Liver (tissue), 9 donors: ENCODE results near the gene FARS2. TPM values are rescaled to one million over a fixed set of nuclear protein-coding genes. Genes with fewer than 3 reads are reported as not detected.

ENCODE experiments used
- DNase-seq: peaks from one replicate; pipeline ENCODE4 v3.0.0-alpha.2; 2017; ENCODE audit warnings: low spot score
- H3K27ac ChIP-seq, 2 donors: one replicate each; pipeline ENCODE4 v1.7.0; 2013; ENCODE audit warnings: inconsistent platforms in 2 of 2, low read length in 2 of 2, control low read depth in 1 of 2, low read depth in 1 of 2, mild to moderate bottlenecking in 1 of 2
- H3K27me3 ChIP-seq, 4 donors: one replicate each; pipeline versions ENCODE4 v1.6.1 to v1.7.0; 2013; ENCODE audit warnings: low read length in 3 of 4, inconsistent platforms in 1 of 4, mild to moderate bottlenecking in 1 of 4, moderate library complexity in 1 of 4; ENCODE audit not compliant: control insufficient read depth in 4 of 4, insufficient read depth in 4 of 4
- H3K36me3 ChIP-seq, 4 donors: one replicate each; pipeline versions ENCODE4 v1.6.1 to v1.7.0; 2013; ENCODE audit warnings: low read length in 3 of 4, mild to moderate bottlenecking in 3 of 4, low read depth in 1 of 4, moderate library complexity in 1 of 4; ENCODE audit not compliant: control insufficient read depth in 4 of 4, insufficient read depth in 3 of 4
- H3K4me1 ChIP-seq, 4 donors: one replicate each; pipeline versions ENCODE4 v1.6.1 to v1.7.0; 2013; ENCODE audit warnings: low read length in 3 of 4, mild to moderate bottlenecking in 3 of 4, moderate library complexity in 1 of 4; ENCODE audit not compliant: control insufficient read depth in 4 of 4, insufficient read depth in 4 of 4
- H3K4me3 ChIP-seq, 3 donors: one replicate each; pipeline versions ENCODE4 v1.6.1 to v1.7.0; 2013; ENCODE audit warnings: low read length in 3 of 3, control low read depth in 1 of 3, low read depth in 1 of 3, mild to moderate bottlenecking in 1 of 3
- H3K9ac ChIP-seq, 2 donors: one replicate each; pipeline ENCODE4 v1.7.0; 2013; ENCODE audit warnings: low read length in 2 of 2, mild to moderate bottlenecking in 2 of 2, moderate library complexity in 2 of 2, control low read depth in 1 of 2, low read depth in 1 of 2
- H3K9me3 ChIP-seq, 4 donors: one replicate each; pipeline versions ENCODE4 v1.6.1 to v1.7.0; 2013; ENCODE audit warnings: low read length in 3 of 4; ENCODE audit not compliant: control insufficient read depth in 4 of 4
- ATF3 ChIP-seq: IDR thresholded peaks from 2 replicates; pipeline ENCODE4 v1.6.1; 2016; ENCODE audit warnings: antibody characterized with exemption
- CTCF ChIP-seq: fragments of 150-350 bp; IDR thresholded peaks from 2 replicates; pipeline ENCODE4 v1.5.1; 2017; ENCODE audit warnings: improper control_type of control experiment, low read depth, low read length; ENCODE audit not compliant: missing input control
- EGR1 ChIP-seq, 2 donors: IDR thresholded peaks; 2 replicates each; pipeline ENCODE4 v1.6.1; 2016 to 2018; ENCODE audit warnings: antibody characterized with exemption in 2 of 2, low read depth in 2 of 2
- FOXA1 ChIP-seq: IDR thresholded peaks from 2 replicates; pipeline ENCODE4 v1.6.1; 2016; ENCODE audit warnings: antibody characterized with exemption
- FOXA2 ChIP-seq: IDR thresholded peaks from 2 replicates; pipeline ENCODE4 v1.6.1; 2016; ENCODE audit warnings: antibody characterized with exemption
- HNF4A ChIP-seq, 2 donors: conservative IDR thresholded peaks; 2 replicates each; pipeline ENCODE4 v1.6.1; 2016; ENCODE audit warnings: antibody characterized with exemption in 2 of 2, mild to moderate bottlenecking in 2 of 2
- MAX ChIP-seq: IDR thresholded peaks from 2 replicates; pipeline ENCODE4 v1.6.1; 2016; ENCODE audit warnings: antibody characterized with exemption
- NR2F2 ChIP-seq: IDR thresholded peaks from 2 replicates; pipeline ENCODE4 v1.6.1; 2016; ENCODE audit warnings: antibody characterized with exemption
- RAD21 ChIP-seq, 2 donors: IDR thresholded peaks; 2 replicates each; pipeline ENCODE4 v1.6.1; 2016; ENCODE audit warnings: antibody characterized with exemption in 2 of 2, mild to moderate bottlenecking in 2 of 2
- REST ChIP-seq: IDR thresholded peaks from 2 replicates; pipeline ENCODE4 v1.6.1; 2016; ENCODE audit warnings: antibody characterized with exemption, mild to moderate bottlenecking
- RXRA ChIP-seq, 2 donors: IDR thresholded peaks; 2 replicates each; pipeline ENCODE4 v1.6.1; 2017 to 2018; ENCODE audit warnings: antibody characterized with exemption in 2 of 2, mild to moderate bottlenecking in 1 of 2
- TAF1 ChIP-seq: conservative IDR thresholded peaks from 2 replicates; pipeline ENCODE4 v1.6.1; 2016; ENCODE audit warnings: antibody characterized with exemption, mild to moderate bottlenecking
- ZBTB33 ChIP-seq: IDR thresholded peaks from 2 replicates; pipeline ENCODE4 v1.6.1; 2016; ENCODE audit warnings: antibody characterized with exemption
- WGBS: extraction: QIAGEN DNeasy Blood & Tissue Kit; methylation state at CpG from one replicate; pipeline ENCODE4 v1.1.7; 2013; 5-methylcytosine and 5-hydroxymethylcytosine counted together
- polyA plus RNA-seq, 2 donors: library from polyadenylated mRNA; stranded (reverse) in 1 of 2; unstranded in 1 of 2; fragments of 200-250 nt in 1 of 2; fragments of >200 nt in 1 of 2; fragmentation: Nextera tagmentation in 1 of 2; extraction: Ambion mirVana in 1 of 2; gene quantifications; one replicate each; pipeline versions ENCODE4 v1.2.1 to v1.2.3, GENCODE V29; 2013 to 2015
- total RNA-seq, 2 donors: library from RNA; depleted of rRNA; stranded (reverse); fragments of >200 nt; gene quantifications; one replicate each; pipeline ENCODE4 v1.2.3, GENCODE V29; 2014
- donor health status: healthy.
- donor health status: healthy.
- donor health status: healthy.
- donor health status: healthy.
- donor health status: healthy.

The FARS2 gene
- total and polyA plus RNA-seq, 4 donors = 7.8 to 25.9 (median 11.2) TPM

GRCh38 chr6:5746053-5746758, 484.9 kb downstream of the FARS2 start:
- H3K36me3 ChIP-seq = no peaks in the 10 kb centered on the region
- H3K27ac ChIP-seq = no peak overlapping the region
- no peak for DNase-seq
- H3K4me3 ChIP-seq = no peak overlapping the region
- H3K27me3 ChIP-seq = no peaks in the 10 kb centered on the region
- H3K4me1 ChIP-seq = no peaks in the 10 kb centered on the region
- H3K9me3 ChIP-seq = no peaks in the 10 kb centered on the region
- WGBS = 93% methylated on average over 12 of the region's 12 CpGs
- no peak overlapping the region for H3K9ac ChIP-seq
- no peak for TF ChIP-seq TAF1
- no peak for TF ChIP-seq HNF4A (conservative IDR thresholded peaks at IDR 0.05)
- no peak for TF ChIP-seq ATF3
- no peak for TF ChIP-seq FOXA2
- TF ChIP-seq REST = no peak
- no peak for TF ChIP-seq NR2F2
- TF ChIP-seq MAX = no peak
- no peak for TF ChIP-seq EGR1 (IDR thresholded peaks at IDR 0.05; ENCODE audit: low read depth in 2 of 2)
- TF ChIP-seq FOXA1 = no peak
- TF ChIP-seq RXRA (IDR thresholded peaks at IDR 0.05) = no peak
- TF ChIP-seq ZBTB33 = no peak
- no peak for TF ChIP-seq RAD21 (IDR thresholded peaks at IDR 0.05)

GRCh38 chr6:5746759-5747130, 485.4 kb downstream of the FARS2 start:
- Histone ChIP-seq H3K4me1 (no peaks in the 10 kb centered on the region), H3K27me3 (no peaks in the 10 kb centered on the region), H3K9ac (no peak overlapping the region), H3K4me3 (no peak overlapping the region), H3K27ac (no peak overlapping the region), H3K9me3 (no peaks in the 10 kb centered on the region), H3K36me3 (no peaks in the 10 kb centered on the region)
- no peak for TF ChIP-seq CTCF
- TF ChIP-seq ATF3 = no peak
- no peak for TF ChIP-seq ZBTB33
- WGBS = 97% methylated on average over 3 of the region's 3 CpGs
- no peak for DNase-seq
